GM19239 (cell line): ENCODE data around the gene PCDHGA7.
"Not testable (repeated sequence)": the region's sequence is repeated elsewhere in the genome, so short reads cannot be mapped to it uniquely, and the experiment has no call there.

Source experiments
- DNase-seq: peaks from one replicate; pipeline ENCODE4 v3.0.0; 2011; ENCODE audit warnings: low spot score; ENCODE audit not compliant: insufficient read length
- FAIRE-seq: peaks from 2 replicates; lab custom pipeline; 2011; peaks lifted over from hg19 to GRCh38; lab: Jason Lieb, UNC

PCDHGA7 gene

GRCh38 chr5:141363952-141364660 is 18.4 kb upstream of the PCDHGA7 start, which contains the start of gene PCDHGA5:
TSS of gene PCDHGA5 (plus strand) at chr5:141364162. CDS start at chr5:141364331, 169 bp downstream.
- no peak for FAIRE-seq
- no peak for DNase-seq

GRCh38 chr5:141366016-141366896 is 16.3 kb upstream of the PCDHGA7 start:
- no peak for DNase-seq
- no peak for FAIRE-seq

- FAIRE-seq (no peak), DNase-seq (no peak)
Measured at GRCh38 chr5:141369994-141370848, 12.3 kb upstream of the PCDHGA7 start, which contains the start of gene PCDHGB3. TSS of gene PCDHGB3 (plus strand) at chr5:141370242. CDS start at chr5:141370395, 153 bp downstream.

DNA sequence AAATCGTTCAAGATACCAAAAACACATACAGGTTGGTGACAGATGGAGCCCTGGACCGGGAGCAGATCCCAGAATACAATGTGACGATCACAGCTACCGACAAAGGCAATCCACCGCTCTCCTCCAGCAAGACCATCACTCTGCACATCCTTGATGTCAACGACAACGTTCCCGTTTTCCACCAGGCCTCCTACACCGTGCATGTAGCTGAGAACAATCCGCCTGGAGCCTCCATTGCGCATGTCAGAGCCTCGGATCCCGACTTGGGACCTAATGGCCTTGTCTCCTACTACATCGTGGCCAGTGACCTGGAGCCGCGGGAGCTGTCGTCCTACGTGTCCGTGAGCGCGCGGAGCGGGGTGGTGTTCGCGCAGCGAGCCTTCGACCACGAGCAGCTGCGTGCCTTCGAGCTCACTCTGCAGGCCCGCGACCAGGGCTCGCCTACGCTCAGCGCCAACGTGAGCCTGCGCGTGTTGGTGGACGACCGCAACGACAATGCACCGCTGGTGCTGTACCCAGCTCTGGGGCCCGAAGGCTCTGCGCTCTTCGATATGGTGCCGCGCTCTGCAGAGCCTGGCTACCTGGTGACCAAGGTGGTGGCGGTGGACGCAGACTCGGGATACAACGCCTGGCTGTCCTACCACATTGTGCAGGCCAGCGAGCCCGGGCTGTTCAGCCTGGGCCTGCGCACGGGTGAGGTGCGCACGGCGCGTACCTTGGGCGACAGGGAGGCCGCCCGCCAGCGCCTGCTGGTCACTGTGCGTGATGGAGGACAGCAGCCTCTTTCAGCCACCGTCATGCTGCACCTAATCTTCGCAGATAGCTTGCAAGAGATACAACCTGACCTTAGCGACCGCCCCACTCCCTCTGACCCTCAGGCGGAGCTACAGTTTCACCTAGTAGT is 10.7 kb upstream of the PCDHGA7 start:
- FAIRE-seq, result no peak
- DNase-seq, result no peak

DNA sequence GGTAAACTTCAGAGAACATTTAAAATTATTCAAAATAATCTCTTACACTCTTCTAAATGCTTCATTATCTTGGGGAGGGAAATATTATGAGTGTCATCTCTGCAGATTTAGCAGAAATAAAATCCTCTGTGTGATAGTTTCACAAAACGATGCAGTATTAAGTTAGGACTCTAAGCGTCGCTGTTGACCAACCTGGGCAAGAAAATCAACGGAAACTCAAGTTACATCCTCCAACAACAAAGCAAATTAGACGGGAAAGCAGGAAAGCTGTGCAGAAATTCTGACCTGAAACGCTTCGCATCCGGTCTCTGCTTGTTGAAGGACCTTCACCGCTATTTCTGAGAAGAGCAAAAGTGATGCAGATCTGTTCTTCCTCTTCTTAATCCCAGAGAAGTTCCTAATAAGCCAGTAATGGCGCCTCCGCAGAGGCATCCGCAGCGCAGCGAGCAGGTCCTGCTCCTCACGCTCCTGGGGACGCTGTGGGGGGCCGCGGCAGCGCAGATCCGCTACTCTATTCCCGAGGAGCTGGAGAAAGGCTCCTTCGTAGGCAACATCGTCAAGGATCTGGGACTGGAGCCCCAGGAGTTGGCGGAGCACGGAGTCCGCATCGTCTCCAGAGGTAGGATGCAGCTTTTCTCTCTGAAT is 8.7 kb upstream of the PCDHGA7 start, which contains the start of gene PCDHGA6:
PCDHGA6 (plus strand) TSS at position 219 of the 645 bp plus-strand sequence; CDS start at position 412, 193 bp downstream.
- DNase-seq, result no peak

DNA sequence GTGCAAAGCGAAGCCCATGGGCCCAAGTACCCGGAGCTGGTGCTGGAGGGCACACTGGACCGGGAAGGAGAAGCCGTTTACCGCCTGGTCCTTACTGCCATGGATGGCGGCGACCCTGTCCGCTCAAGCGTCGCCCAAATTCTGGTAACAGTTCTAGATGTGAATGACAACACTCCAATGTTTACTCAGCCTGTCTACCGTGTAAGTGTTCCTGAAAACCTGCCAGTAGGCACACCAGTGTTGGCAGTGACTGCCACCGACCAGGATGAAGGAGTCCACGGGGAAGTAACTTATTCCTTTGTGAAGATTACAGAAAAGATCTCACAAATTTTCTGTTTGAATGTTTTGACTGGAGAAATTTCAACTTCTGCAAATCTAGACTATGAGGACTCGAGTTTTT is 7.9 kb upstream of the PCDHGA7 start:
- DNase-seq (no peak), FAIRE-seq (no peak)

More for the DNA sequence above, 8.7 kb upstream of the PCDHGA7 start, which contains the start of gene PCDHGA6:
- FAIRE-seq, result no peak

GRCh38 chr5:141375444-141376155 is 6.9 kb upstream of the PCDHGA7 start:
- not testable (repeated sequence) for FAIRE-seq, DNase-seq

- no peak for FAIRE-seq
Measured at GRCh38 chr5:141383345-141383744, 803 bp downstream of the PCDHGA7 start.

DNA sequence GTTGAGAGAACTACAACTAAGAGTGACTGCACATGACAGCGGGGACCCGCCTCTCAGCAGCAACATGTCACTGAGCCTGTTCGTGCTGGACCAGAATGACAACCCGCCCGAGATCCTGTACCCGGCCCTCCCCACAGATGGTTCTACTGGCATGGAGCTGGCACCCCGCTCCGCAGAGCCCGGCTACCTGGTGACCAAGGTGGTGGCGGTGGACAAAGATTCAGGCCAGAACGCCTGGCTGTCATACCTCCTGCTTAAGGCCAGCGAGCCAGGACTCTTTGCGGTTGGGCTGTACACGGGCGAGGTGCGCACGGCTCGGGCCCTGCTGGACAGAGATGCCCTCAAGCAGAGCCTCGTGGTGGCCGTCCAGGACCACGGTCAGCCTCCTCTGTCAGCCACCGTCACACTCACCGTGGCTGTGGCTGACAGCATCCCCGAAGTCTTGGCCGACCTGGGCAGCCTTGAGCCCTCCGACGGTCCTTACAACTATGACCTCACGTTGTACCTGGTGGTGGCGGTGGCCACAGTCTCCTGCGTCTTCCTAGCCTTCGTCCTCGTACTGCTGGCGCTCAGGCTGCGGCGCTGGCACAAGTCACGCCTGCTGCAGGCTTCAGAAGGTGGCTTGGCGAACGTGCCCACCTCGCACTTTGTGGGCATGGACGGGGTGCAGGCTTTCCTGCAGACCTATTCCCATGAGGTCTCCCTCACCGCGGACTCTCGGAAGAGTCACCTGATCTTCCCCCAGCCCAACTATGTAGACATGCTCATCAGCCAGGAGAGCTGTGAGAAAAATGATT is 2.1 kb downstream of the PCDHGA7 start:
- DNase-seq, result no peak
- no peak for FAIRE-seq

More at GRCh38 chr5:141383345-141383744, 803 bp downstream of the PCDHGA7 start:
- DNase-seq, result no peak

DNA sequence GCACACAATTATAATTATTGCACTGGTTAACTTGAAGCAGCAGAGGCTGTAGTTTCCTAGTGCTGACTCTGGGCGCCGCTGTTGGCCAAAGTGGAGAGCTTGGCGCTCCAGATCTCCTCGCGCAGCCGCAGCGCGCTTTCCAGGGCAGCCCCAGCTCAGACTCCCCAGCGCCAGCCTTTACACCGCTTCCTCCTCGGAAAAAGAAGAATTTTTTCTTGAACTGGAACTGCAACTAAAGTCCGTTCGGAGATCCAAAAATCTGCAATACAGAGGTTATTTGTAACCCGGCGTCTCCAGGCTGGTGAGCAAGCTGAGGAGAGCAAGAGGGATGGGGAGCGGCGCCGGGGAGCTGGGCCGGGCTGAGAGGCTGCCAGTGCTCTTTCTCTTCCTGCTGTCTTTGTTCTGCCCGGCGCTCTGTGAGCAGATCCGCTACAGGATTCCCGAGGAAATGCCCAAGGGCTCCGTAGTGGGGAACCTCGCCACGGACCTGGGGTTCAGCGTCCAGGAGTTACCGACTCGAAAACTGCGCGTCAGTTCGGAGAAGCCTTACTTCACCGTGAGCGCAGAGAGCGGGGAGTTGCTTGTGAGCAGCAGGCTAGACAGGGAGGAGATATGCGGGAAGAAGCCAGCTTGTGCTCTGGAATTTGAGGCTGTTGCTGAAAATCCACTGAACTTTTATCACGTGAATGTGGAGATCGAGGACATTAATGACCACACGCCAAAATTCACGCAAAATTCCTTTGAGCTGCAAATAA is 5.2 kb downstream of the PCDHGA7 start, which contains the start of gene PCDHGB4:
PCDHGB4 (plus strand) TSS at position 142 of the 755 bp plus-strand sequence; CDS start at position 329, 187 bp downstream.
- not testable (repeated sequence) for DNase-seq
- FAIRE-seq, result peak; percentile 87

DNA sequence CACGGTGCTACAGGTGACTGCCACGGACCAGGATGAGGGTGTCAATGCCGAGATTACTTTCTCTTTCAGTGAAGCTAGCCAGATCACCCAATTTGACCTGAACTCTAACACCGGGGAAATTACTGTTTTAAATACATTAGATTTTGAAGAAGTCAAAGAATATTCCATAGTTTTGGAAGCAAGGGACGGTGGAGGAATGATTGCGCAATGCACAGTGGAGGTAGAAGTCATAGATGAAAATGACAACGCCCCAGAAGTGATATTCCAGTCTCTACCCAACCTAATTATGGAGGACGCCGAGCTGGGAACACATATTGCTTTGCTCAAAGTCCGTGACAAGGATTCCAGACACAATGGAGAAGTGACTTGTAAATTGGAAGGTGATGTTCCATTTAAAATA is 6.1 kb downstream of the PCDHGA7 start:
- DNase-seq (no peak), FAIRE-seq (no peak)

DNA sequence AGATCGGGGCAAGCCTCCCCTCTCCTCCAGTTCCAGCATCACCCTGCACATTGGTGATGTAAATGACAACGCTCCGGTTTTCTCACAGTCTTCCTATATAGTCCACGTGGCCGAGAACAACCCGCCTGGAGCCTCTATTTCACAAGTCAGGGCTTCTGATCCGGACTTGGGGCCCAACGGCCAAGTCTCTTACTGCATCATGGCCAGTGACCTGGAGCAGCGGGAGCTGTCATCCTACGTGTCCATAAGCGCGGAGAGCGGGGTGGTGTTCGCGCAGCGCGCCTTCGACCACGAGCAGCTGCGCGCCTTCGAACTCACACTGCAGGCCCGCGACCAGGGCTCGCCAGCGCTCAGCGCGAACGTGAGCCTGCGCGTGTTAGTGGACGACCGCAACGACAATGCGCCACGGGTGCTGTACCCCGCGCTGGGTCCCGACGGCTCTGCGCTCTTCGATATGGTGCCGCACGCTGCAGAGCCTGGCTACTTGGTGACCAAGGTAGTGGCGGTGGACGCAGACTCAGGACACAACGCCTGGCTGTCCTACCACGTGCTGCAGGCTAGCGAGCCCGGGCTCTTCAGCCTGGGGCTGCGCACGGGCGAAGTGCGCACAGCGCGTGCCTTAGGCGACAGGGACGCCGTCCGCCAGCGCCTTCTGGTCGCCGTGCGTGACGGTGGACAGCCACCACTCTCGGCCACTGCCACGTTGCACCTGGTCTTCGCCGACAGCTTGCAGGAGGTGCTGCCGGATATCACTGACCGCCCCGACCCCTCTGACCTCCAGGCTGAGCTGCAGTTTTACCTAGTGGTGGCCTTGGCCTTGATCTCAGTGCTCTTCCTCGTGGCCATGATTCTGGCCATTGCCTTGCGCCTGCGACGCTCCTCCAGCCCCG is 6.9 kb downstream of the PCDHGA7 start:
- DNase-seq (no peak), FAIRE-seq (no peak)

DNA sequence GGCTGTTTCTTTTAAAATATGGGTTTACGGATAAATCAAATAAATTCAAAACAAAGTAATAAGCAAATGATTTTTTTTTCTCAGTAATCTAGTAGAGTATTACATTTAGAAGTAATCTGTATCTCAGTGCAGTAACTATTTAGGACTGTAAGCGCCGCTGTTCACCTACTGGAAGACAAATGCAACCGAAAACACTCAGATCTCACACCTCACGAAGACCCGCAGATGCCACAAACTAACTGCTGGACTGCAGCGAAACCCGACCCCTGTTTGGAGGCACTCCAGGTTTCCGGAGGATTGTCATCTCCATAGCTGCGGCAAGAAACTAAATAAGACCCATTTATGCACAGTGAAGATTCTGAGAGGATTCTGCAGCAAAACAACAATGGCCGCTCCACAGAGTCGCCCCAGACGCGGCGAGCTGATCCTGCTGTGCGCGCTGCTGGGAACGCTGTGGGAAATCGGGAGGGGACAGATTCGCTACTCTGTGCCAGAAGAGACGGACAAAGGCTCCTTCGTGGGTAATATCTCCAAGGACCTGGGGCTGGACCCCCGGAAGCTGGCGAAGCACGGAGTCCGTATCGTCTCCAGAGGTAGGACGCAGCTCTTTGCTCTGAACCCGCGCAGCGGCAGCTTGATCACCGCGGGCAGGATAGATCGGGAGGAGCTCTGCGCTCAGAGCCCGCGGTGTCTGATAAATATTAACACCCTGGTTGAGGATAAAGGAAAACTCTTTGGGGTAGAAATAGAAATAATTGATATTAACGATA is 10.1 kb downstream of the PCDHGA7 start, which contains the start of gene PCDHGA8:
PCDHGA8 (plus strand) TSS at position 205 of the 770 bp plus-strand sequence; CDS start at position 386, 181 bp downstream.
- no peak for DNase-seq
- FAIRE-seq, result no peak

DNA sequence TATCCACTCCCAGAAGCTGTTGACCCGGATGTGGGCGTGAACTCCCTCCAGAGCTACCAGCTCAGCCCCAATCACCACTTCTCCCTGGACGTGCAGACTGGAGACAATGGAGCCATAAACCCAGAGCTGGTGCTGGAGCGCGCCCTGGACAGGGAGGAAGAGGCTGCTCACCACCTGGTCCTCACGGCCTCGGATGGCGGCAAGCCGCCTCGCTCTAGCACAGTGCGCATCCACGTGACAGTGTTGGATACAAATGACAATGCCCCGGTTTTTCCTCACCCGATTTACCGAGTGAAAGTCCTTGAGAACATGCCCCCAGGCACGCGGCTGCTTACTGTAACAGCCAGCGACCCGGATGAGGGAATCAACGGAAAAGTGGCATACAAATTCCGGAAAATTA is 10.7 kb downstream of the PCDHGA7 start:
- DNase-seq, result no peak
- no peak for FAIRE-seq
